ENCODE measurements around the gene PUS10. TPM values are rescaled to one million over a fixed set of nuclear protein-coding genes. Genes with fewer than 3 reads are reported as not detected.

The PUS10 gene
- total and polyA plus RNA-seq, 2 of the 13 experiments (the other 11 are each of a cell fraction or from before 2014, with no cell fraction given) = 41.4 to 44.3 TPM

- TF ChIP-seq, protein P1, sequence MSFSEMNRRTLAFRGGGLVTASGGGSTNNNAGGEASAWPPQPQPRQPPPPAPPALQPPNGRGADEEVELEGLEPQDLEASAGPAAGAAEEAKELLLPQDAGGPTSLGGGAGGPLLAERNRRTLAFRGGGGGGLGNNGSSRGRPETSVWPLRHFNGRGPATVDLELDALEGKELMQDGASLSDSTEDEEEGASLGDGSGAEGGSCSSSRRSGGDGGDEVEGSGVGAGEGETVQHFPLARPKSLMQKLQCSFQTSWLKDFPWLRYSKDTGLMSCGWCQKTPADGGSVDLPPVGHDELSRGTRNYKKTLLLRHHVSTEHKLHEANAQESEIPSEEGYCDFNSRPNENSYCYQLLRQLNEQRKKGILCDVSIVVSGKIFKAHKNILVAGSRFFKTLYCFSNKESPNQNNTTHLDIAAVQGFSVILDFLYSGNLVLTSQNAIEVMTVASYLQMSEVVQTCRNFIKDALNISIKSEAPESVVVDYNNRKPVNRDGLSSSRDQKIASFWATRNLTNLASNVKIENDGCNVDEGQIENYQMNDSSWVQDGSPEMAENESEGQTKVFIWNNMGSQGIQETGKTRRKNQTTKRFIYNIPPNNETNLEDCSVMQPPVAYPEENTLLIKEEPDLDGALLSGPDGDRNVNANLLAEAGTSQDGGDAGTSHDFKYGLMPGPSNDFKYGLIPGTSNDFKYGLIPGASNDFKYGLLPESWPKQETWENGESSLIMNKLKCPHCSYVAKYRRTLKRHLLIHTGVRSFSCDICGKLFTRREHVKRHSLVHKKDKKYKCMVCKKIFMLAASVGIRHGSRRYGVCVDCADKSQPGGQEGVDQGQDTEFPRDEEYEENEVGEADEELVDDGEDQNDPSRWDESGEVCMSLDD (CRISPR knock-in tag; IDR thresholded peaks at IDR 0.05; ENCODE audit: borderline replicate concordance) = peak; percentile 41; the same call in 1 of the 2 replicates
- TF ChIP-seq SP140L (CRISPR knock-in tag; IDR thresholded peaks at IDR 0.05; ENCODE audit: borderline replicate concordance) (peak; percentile 51; the same call in 1 of the 2 replicates), ZNF232 (CRISPR knock-in tag; IDR thresholded peaks at IDR 0.05; ENCODE audit: borderline replicate concordance) (no peak; the same call in 1 of the 2 replicates), FOSL1 (CRISPR knock-in tag; IDR thresholded peaks at IDR 0.05; ENCODE audit: borderline replicate concordance) (no peak), ZNF331 (CRISPR knock-in tag; IDR thresholded peaks at IDR 0.05) (peak; percentile 38), SIN3B (IDR thresholded peaks at IDR 0.05; ENCODE audit: low read length) (peak; percentile 79; the same call in 1 of the 2 replicates), ZNF749 (CRISPR knock-in tag; IDR thresholded peaks at IDR 0.05; ENCODE audit: borderline replicate concordance) (peak; percentile 41; the same call in 1 of the 2 replicates), IRF9 (CRISPR knock-in tag; IDR thresholded peaks at IDR 0.05; ENCODE audit: borderline replicate concordance) (no peak), HOXA3 (CRISPR knock-in tag; IDR thresholded peaks at IDR 0.05) (0 out of 2 replicates have a peak, but pooled peaks have one; percentile 12), NFATC3 (CRISPR knock-in tag; IDR thresholded peaks at IDR 0.05) (no peak), ZNF343 (CRISPR knock-in tag; IDR thresholded peaks at IDR 0.05) (0 out of 2 replicates have a peak, but pooled peaks have one; percentile 49), ZNF609 (CRISPR knock-in tag; IDR thresholded peaks at IDR 0.05; ENCODE audit: borderline replicate concordance) (peak; percentile 64; the same call in 1 of the 2 replicates)
- TF ChIP-seq, protein P2, sequence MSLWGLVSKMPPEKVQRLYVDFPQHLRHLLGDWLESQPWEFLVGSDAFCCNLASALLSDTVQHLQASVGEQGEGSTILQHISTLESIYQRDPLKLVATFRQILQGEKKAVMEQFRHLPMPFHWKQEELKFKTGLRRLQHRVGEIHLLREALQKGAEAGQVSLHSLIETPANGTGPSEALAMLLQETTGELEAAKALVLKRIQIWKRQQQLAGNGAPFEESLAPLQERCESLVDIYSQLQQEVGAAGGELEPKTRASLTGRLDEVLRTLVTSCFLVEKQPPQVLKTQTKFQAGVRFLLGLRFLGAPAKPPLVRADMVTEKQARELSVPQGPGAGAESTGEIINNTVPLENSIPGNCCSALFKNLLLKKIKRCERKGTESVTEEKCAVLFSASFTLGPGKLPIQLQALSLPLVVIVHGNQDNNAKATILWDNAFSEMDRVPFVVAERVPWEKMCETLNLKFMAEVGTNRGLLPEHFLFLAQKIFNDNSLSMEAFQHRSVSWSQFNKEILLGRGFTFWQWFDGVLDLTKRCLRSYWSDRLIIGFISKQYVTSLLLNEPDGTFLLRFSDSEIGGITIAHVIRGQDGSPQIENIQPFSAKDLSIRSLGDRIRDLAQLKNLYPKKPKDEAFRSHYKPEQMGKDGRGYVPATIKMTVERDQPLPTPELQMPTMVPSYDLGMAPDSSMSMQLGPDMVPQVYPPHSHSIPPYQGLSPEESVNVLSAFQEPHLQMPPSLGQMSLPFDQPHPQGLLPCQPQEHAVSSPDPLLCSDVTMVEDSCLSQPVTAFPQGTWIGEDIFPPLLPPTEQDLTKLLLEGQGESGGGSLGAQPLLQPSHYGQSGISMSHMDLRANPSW (CRISPR knock-in tag; IDR thresholded peaks at IDR 0.05; ENCODE audit: borderline replicate concordance) = no peak
- TF ChIP-seq, protein P3, sequence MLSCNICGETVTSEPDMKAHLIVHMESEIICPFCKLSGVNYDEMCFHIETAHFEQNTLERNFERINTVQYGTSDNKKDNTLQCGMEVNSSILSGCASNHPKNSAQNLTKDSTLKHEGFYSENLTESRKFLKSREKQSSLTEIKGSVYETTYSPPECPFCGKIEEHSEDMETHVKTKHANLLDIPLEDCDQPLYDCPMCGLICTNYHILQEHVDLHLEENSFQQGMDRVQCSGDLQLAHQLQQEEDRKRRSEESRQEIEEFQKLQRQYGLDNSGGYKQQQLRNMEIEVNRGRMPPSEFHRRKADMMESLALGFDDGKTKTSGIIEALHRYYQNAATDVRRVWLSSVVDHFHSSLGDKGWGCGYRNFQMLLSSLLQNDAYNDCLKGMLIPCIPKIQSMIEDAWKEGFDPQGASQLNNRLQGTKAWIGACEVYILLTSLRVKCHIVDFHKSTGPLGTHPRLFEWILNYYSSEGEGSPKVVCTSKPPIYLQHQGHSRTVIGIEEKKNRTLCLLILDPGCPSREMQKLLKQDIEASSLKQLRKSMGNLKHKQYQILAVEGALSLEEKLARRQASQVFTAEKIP (CRISPR knock-in tag; IDR thresholded peaks at IDR 0.05; ENCODE audit: borderline replicate concordance) = no peak
These were observed 976 bp downstream of the PUS10 start (continued) for GRCh38 chr2:61017003-61017555.

All from HepG2 (cell line).